ENCODE measurements around the gene TARBP1. TPM values are rescaled to one million over a fixed set of nuclear protein-coding genes. Genes with fewer than 3 reads are reported as not detected.
"Not testable (repeated sequence)": the region's sequence is repeated elsewhere in the genome, so short reads cannot be mapped to it uniquely, and the experiment has no call there.

Gene TARBP1
- total RNA-seq, 2 donors from 2014 or later: 5.5 to 11.3 TPM

DNA sequence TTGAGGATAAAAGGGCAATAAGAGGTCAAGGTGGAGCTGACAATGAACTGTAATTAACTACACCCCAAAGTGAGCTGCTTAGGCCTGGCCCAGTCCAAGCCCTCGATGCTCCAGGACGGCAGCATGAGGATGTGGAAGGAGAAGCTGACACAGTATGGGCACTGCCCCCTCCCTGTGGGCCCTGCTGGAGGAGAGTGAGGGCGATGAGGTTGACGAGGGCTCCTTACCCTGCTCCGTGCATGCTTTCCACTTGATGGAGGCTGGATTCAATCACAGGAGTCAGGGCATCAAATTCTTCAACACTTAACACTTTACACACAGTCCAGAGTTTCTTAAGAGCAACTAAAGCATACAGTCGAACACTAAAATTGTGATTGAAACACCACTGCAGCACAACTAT is 73.3 kb downstream of the TARBP1 start:
- no peak overlapping the region for H3K27ac ChIP-seq

DNA sequence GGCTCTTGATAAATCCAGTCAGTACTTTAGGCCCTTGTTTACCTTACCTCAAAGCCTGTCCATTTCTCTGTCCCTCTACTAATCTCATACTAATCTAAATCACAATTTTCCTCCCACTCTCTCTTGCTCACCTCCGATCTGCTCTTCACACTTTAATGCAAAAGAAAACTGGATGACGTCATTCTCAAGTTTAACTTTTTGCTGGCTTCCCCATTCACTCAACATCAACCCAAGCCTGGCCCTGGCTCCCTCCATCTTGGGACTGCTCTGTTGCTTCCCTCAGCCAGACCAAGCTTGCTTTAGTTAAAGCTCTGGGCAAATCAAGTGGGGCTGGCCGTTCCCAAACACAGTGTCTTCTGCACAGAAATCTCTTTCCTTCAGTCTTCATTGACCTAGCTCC is 76.0 kb downstream of the TARBP1 start:
- no peak for TF ChIP-seq CTCF (IDR thresholded peaks at IDR 0.05)
- Histone ChIP-seq H3K36me3 (no peaks in the 10 kb centered on the region), H3K4me3 (no peak overlapping the region), H3K4me1 (no peaks in the 10 kb centered on the region), H3K9me3 (no peaks in the 10 kb centered on the region), H3K27me3 (no peaks in the 10 kb centered on the region), H3K27ac (no peak overlapping the region)
- no peak for DNase-seq (ENCODE audit: low spot score)

More for the DNA sequence above, 73.3 kb downstream of the TARBP1 start:
- no peaks in the 10 kb centered on the region for H3K36me3 ChIP-seq
- DNase-seq (ENCODE audit: low spot score): no peak
- no peaks in the 10 kb centered on the region for H3K9me3 ChIP-seq
- H3K4me1 ChIP-seq: no peaks in the 10 kb centered on the region
- no peak for TF ChIP-seq CTCF (IDR thresholded peaks at IDR 0.05)
- H3K4me3 ChIP-seq: no peak overlapping the region
- no peaks in the 10 kb centered on the region for H3K27me3 ChIP-seq

GRCh38 chr1:234401658-234402057 is 77.3 kb downstream of the TARBP1 start:
- Histone ChIP-seq H3K27ac (no peak overlapping the region), H3K4me3 (no peak overlapping the region), H3K36me3 (no peaks in the 10 kb centered on the region), H3K4me1 (no peaks in the 10 kb centered on the region), H3K27me3 (no peaks in the 10 kb centered on the region), H3K9me3 (no peaks in the 10 kb centered on the region)
- no peak for TF ChIP-seq CTCF (IDR thresholded peaks at IDR 0.05)
- DNase-seq (ENCODE audit: low spot score): no peak

- Histone ChIP-seq H3K27me3 (no peaks in the 10 kb centered on the region), H3K4me1 (no peaks in the 10 kb centered on the region), H3K27ac (no peak overlapping the region), H3K9me3 (no peaks in the 10 kb centered on the region), H3K36me3 (no peaks in the 10 kb centered on the region), H3K4me3 (no peak overlapping the region)
- no peak for TF ChIP-seq CTCF (IDR thresholded peaks at IDR 0.05)
- DNase-seq (ENCODE audit: low spot score): no peak
Observed at GRCh38 chr1:234400773-234401172, 78.2 kb downstream of the TARBP1 start.

DNA sequence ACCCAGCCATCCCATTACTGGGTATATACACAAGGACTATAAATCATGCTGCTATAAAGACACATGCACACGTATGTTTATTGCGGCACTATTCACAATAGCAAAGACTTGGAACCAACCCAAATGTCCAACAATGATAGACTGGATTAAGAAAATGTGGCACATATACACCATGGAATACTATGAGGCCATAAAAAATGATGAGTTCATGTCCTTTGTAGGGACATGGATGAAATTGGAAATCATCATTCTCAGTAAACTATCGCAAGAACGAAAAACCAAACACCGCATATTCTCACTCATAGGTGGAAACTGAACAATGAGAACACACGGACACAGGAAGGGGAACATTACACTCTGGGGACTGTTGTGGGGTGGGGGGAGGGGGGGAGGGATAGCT is 79.5 kb downstream of the TARBP1 start:
- H3K27me3 ChIP-seq; H3K36me3 ChIP-seq; H3K27ac ChIP-seq; DNase-seq (ENCODE audit: low spot score); H3K4me3 ChIP-seq; H3K4me1 ChIP-seq; H3K9me3 ChIP-seq: not testable (repeated sequence)

GRCh38 chr1:234398849-234399381 is 80.1 kb downstream of the TARBP1 start:
- H3K4me3 ChIP-seq: no peak overlapping the region
- TF ChIP-seq CTCF (IDR thresholded peaks at IDR 0.05): no peak
- no peak for DNase-seq (ENCODE audit: low spot score)
- no peak overlapping the region for H3K27ac ChIP-seq
- no peaks in the 10 kb centered on the region for H3K9me3 ChIP-seq
- no peaks in the 10 kb centered on the region for H3K36me3 ChIP-seq
- no peaks in the 10 kb centered on the region for H3K4me1 ChIP-seq
- no peaks in the 10 kb centered on the region for H3K27me3 ChIP-seq

All from right atrium auricular region (tissue), 2 donors.